Gastroesophageal sphincter (tissue), 4 donors: ENCODE data around the gene GABRA5. TPM values are rescaled to one million over a fixed set of nuclear protein-coding genes. Genes with fewer than 3 reads are reported as not detected.

Source experiments
- ATAC-seq: fragments of 150-250 bp; one replicate; pipeline ENCODE4 v1.9.1; 2016; ENCODE audit warnings: mild to moderate bottlenecking, moderate library complexity
- H3K27ac ChIP-seq, 4 donors: fragments of 200-600 bp; sonication (generic) in 3 of 4; 1 replicate in 3 of 4; 2 replicates in 1 of 4; pipeline ENCODE4 v1.5.1; 2016 to 2019
- H3K27me3 ChIP-seq: fragments of 200-600 bp; sonication (generic); one replicate; pipeline ENCODE4 v1.5.1; 2019
- H3K36me3 ChIP-seq, 2 donors: fragments of 200-600 bp; sonication (generic); one replicate each; pipeline ENCODE4 v1.5.1; 2019; ENCODE audit warnings: control low read depth in 1 of 2
- H3K4me1 ChIP-seq, 3 donors: fragments of 200-600 bp; sonication (generic); 1 replicate in 2 of 3; 2 replicates in 1 of 3; pipeline ENCODE4 v1.5.1; 2016 to 2019; ENCODE audit warnings: control low read depth in 2 of 3
- H3K4me3 ChIP-seq, 2 donors: fragments of 200-600 bp; sonication (generic); one replicate each; pipeline ENCODE4 v1.5.1; 2019; ENCODE audit warnings: mild to moderate bottlenecking in 1 of 2, moderate library complexity in 1 of 2
- H3K9me3 ChIP-seq, 3 donors: fragments of 200-600 bp; sonication (generic); one replicate each; pipeline ENCODE4 v1.5.1; 2017 to 2019; ENCODE audit warnings: control low read depth in 2 of 3
- EP300 ChIP-seq: sonication (generic); formaldehyde crosslinking; IDR thresholded peaks from one replicate; pipeline ENCODE4 v1.6.1; 2017; ENCODE audit warnings: antibody characterized with exemption, mild to moderate bottlenecking
- POLR2A ChIP-seq, 2 donors: fragments of 450-650 bp; IDR thresholded peaks; one replicate each; pipeline ENCODE4 v1.6.1; 2017; ENCODE audit warnings: antibody characterized with exemption in 2 of 2, mild to moderate bottlenecking in 2 of 2, moderate library complexity in 1 of 2
- POLR2AphosphoS5 ChIP-seq: sonication (generic); formaldehyde crosslinking; IDR thresholded peaks from one replicate; pipeline ENCODE4 v1.6.1; 2017; ENCODE audit warnings: antibody characterized with exemption
- WGBS, 2 donors: methylation state at CpG; one replicate each; pipeline ENCODE4 v1.1.5; 2018; ENCODE audit warnings: low coverage in 1 of 2; 5-methylcytosine and 5-hydroxymethylcytosine counted together
- total RNA-seq, 4 donors: library from RNA; depleted of rRNA; stranded (reverse); fragments of >200 nt; gene quantifications; one replicate each; pipeline ENCODE4 v1.1.0, GENCODE V29; 2016
- TF ChIP-seq, protein P1 (sequence below), 4 experiments: fragments of 200-600 bp in 2 of 4; fragments of 450-650 bp in 2 of 4; sonication (generic) in 1 of 4; IDR thresholded peaks; one replicate each; pipeline ENCODE4 v1.5.1; 2017 to 2019; ENCODE audit warnings: antibody characterized with exemption in 4 of 4, mild to moderate bottlenecking in 2 of 4, moderate library complexity in 2 of 4

GABRA5 gene
- total RNA-seq, 4 donors from 2014 or later, result 2.4 to 151 (median 33.7) TPM

DNA sequence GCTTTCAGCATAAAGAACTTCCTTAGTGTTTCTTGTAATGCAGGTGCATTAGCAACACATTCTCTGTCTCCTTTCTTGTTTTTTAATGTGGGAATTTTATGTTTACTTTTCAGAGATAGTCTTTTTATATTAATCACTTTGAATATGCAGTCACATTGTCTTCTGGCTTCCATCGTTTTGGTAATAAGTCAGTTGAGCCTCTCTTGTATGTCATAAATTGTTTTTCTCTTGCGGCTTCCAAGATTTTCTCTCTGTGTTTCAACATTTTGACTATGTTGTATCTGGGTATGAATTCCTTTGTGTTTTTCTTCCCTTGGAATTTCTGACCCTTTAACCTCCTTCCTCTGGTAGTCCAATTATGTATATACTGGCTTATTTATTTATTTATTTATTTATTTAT is 129.4 kb downstream of the GABRA5 start:
- no peak overlapping the region for H3K4me3 ChIP-seq
- H3K9me3 ChIP-seq, result peaks cover 0 to 26% (median 0%) of the 10 kb centered on the region in 3 donors
- TF ChIP-seq, protein P1, sequence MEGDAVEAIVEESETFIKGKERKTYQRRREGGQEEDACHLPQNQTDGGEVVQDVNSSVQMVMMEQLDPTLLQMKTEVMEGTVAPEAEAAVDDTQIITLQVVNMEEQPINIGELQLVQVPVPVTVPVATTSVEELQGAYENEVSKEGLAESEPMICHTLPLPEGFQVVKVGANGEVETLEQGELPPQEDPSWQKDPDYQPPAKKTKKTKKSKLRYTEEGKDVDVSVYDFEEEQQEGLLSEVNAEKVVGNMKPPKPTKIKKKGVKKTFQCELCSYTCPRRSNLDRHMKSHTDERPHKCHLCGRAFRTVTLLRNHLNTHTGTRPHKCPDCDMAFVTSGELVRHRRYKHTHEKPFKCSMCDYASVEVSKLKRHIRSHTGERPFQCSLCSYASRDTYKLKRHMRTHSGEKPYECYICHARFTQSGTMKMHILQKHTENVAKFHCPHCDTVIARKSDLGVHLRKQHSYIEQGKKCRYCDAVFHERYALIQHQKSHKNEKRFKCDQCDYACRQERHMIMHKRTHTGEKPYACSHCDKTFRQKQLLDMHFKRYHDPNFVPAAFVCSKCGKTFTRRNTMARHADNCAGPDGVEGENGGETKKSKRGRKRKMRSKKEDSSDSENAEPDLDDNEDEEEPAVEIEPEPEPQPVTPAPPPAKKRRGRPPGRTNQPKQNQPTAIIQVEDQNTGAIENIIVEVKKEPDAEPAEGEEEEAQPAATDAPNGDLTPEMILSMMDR (IDR thresholded peaks at IDR 0.05), result no peak
- TF ChIP-seq POLR2AphosphoS5 (no peak), POLR2A (IDR thresholded peaks at IDR 0.05) (no peak), EP300 (no peak)
- H3K27me3 ChIP-seq, result no peaks in the 10 kb centered on the region
- H3K4me1 ChIP-seq, result no peaks in the 10 kb centered on the region
- H3K36me3 ChIP-seq, result no peaks in the 10 kb centered on the region
- WGBS, 2 donors, result 79% methylated on average over 2 of the region's 2 CpGs; no CpG with 5 or more reads in 1 of the 2 donors
- no peak overlapping the region for H3K27ac ChIP-seq
- no peak for ATAC-seq

Other genes with a start within 250 kb of the GABRA5 start
- 1 to 10 TPM; 2.4 to 4.3 (median 3.6) TPM for gene GABRB3, start 94.0 kb upstream of the GABRA5 start, total RNA-seq
- gene GABRG3, start 104.1 kb downstream of the GABRA5 start, total RNA-seq, result under 1 TPM in 2 of 4 donors, not detected in 2; under 0.01 to 0.04 TPM